ENCODE results near the gene KASH5.

KASH5 gene

GRCh38 chr19:49340069-49340864 lies 47.8 kb upstream of the KASH5 start (continued):
- TF ChIP-seq MEIS1 (CRISPR knock-in tag; IDR thresholded peaks at IDR 0.05; ENCODE audit: borderline replicate concordance) (no peak), ZBTB20 (tag by site-specific recombination; IDR thresholded peaks at IDR 0.05) (0 out of 2 replicates have a peak, but pooled peaks have one; percentile 16), YY1 (tag by site-specific recombination; IDR thresholded peaks at IDR 0.05) (no peak), SP2 (tag by site-specific recombination; IDR thresholded peaks at IDR 0.05) (peak; percentile 42), GFI1B (tag by site-specific recombination; IDR thresholded peaks at IDR 0.05) (no peak), ZBTB44 (tag by site-specific recombination; IDR thresholded peaks at IDR 0.05) (0 out of 2 replicates have a peak, but pooled peaks have one; percentile 23), ZNF561 (tag by site-specific recombination; IDR thresholded peaks at IDR 0.05; ENCODE audit: borderline replicate concordance) (0 out of 2 replicates have a peak, but pooled peaks have one; percentile 61), GLIS1 (tag by site-specific recombination; IDR thresholded peaks at IDR 0.05) (peak; percentile 80), ZNF335 (tag by site-specific recombination; conservative IDR thresholded peaks at IDR 0.05) (peak; percentile 57; the same call in 1 of the 2 replicates), SP3 (tag by site-specific recombination; IDR thresholded peaks at IDR 0.05) (peak; percentile 60), ZNF2 (tag by site-specific recombination; IDR thresholded peaks at IDR 0.05) (no peak), ZBTB49 (tag by site-specific recombination; IDR thresholded peaks at IDR 0.05; ENCODE audit: low read depth) (no peak), ZNF366 (tag by site-specific recombination; conservative IDR thresholded peaks at IDR 0.05) (peak; percentile 60), WT1 (tag by site-specific recombination; IDR thresholded peaks at IDR 0.05) (peak; percentile 61), ZNF596 (tag by site-specific recombination; IDR thresholded peaks at IDR 0.05) (no peak), ZNF169 (tag by site-specific recombination; IDR thresholded peaks at IDR 0.05) (no peak), ZNF473 (tag by site-specific recombination; IDR thresholded peaks at IDR 0.05) (no peak), ZBTB11 (tag by site-specific recombination; conservative IDR thresholded peaks at IDR 0.05; ENCODE audit: low read depth) (no peak), FEZF1 (tag by site-specific recombination; IDR thresholded peaks at IDR 0.05) (peak; percentile 63), ZNF530 (tag by site-specific recombination; IDR thresholded peaks at IDR 0.05; ENCODE audit: low read depth) (no peak), ZNF221 (tag by site-specific recombination; IDR thresholded peaks at IDR 0.05; ENCODE audit: borderline replicate concordance) (no peak), KLF7 (tag by site-specific recombination; IDR thresholded peaks at IDR 0.05; ENCODE audit: borderline replicate concordance) (no peak), ZNF549 (tag by site-specific recombination; IDR thresholded peaks at IDR 0.05) (no peak), INSM2 (tag by site-specific recombination; IDR thresholded peaks at IDR 0.05) (peak; percentile 66; the same call in 1 of the 2 replicates)
- TF ChIP-seq, protein P1, sequence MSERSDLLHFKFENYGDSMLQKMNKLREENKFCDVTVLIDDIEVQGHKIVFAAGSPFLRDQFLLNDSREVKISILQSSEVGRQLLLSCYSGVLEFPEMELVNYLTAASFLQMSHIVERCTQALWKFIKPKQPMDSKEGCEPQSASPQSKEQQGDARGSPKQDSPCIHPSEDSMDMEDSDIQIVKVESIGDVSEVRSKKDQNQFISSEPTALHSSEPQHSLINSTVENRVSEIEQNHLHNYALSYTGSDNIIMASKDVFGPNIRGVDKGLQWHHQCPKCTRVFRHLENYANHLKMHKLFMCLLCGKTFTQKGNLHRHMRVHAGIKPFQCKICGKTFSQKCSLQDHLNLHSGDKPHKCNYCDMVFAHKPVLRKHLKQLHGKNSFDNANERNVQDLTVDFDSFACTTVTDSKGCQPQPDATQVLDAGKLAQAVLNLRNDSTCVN (tag by site-specific recombination; optimal IDR thresholded peaks at IDR 0.05) = no peak
- TF ChIP-seq, protein P2, sequence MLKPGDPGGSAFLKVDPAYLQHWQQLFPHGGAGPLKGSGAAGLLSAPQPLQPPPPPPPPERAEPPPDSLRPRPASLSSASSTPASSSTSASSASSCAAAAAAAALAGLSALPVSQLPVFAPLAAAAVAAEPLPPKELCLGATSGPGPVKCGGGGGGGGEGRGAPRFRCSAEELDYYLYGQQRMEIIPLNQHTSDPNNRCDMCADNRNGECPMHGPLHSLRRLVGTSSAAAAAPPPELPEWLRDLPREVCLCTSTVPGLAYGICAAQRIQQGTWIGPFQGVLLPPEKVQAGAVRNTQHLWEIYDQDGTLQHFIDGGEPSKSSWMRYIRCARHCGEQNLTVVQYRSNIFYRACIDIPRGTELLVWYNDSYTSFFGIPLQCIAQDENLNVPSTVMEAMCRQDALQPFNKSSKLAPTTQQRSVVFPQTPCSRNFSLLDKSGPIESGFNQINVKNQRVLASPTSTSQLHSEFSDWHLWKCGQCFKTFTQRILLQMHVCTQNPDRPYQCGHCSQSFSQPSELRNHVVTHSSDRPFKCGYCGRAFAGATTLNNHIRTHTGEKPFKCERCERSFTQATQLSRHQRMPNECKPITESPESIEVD (tag by site-specific recombination; IDR thresholded peaks at IDR 0.05) = no peak

All from HEK293 (cell line).